NCI-H2196 treated with DMSO at 0.1 percent for 48 hours (cell line): ENCODE measurements around the gene POLR1E.
A peak's percentile ranks its signal among the peaks of the same experiment; 100 is the strongest.
"Not testable (repeated sequence)": the region's sequence is repeated elsewhere in the genome, so short reads cannot be mapped to it uniquely, and the experiment has no call there.

ENCODE experiments used
- DNase-seq: peaks from one replicate; lab custom pipeline; 2025; ENCODE audit not compliant: unreplicated experiment; lab: John Stamatoyannopoulos, UW

POLR1E gene

DNA sequence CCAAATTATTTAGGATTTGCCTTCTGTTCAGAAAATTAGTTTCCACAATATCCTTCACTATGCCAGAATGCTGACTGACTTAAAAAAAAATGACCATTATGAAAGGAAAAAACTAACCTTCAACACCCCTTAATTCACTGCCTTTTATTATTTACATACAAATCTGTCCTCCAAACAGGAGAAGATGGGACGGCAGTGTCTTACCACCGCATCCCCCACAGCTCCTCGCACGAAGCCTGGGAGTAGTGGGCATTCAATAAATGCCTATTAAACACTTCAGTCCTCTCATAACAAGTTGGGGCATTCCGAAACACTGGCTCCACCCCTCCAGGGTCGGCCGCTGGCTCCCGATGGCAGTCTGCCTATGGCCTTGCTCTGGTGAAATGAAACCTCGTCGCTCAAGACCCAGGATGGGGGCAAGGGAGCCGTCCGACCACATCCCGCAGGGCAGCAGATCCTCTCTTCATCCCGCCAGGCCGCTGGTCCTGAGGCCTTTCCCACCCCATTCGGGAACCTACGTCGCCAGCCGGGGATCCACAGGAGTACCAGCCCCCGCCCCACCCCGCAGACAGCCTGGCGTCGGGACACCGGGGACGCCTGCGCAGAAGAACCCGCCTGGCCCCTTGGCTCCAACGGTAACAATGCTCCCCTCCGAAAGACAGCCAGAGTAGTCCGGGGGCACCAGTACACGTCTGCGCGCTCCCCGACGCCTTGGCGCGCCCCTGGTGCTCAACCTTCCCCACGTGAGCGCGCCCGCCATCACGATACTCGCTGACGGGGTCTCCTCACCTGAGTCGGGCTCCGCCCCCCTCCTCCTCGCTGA lies 21.1 kb upstream of the POLR1E start:
- peak; percentile 90 for DNase-seq

DNA sequence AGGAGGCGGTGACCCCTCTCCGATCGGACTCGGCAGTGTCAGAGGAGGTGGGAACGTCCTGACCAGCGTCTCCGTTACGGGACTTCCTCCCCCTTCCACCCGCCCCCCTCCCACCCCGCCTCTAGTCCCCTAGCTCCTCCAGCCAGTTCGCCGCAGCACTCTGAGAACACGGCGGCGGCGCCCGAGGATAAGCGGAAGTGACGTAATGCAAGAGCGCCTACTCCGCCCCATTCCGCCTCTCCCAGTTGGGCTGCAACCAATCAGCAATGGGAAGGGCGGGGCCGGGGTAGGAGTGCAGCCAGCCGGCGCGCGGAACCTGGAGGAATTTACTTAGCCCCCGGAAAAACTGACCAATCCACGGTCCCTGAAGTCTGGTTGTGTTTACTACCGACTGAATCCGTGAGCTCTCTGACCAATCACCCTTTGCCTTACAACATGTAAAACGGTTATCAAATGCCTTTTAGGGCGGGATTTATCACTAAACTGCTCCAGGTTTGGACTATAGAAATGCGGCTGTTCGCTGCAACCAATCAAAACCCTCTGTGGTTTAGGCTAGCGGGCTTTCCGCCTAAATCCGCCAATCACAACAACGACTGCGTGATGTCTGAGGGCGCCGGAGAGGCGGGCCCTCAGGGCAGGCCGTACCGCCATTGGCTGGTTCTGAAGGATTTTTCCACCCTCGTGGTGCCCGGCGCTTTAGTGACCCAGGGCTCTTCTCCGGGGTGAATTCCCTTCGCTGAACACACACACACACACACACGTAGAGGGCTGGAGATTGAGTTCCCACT lies 20.3 kb upstream of the POLR1E start, which contains the start of gene ZBTB5:
ZBTB5 (minus strand) TSS at position 202 of the 788 bp plus-strand sequence. CDS start 22,899 bp downstream, outside the sequence.
- DNase-seq = peak; percentile 100

DNA sequence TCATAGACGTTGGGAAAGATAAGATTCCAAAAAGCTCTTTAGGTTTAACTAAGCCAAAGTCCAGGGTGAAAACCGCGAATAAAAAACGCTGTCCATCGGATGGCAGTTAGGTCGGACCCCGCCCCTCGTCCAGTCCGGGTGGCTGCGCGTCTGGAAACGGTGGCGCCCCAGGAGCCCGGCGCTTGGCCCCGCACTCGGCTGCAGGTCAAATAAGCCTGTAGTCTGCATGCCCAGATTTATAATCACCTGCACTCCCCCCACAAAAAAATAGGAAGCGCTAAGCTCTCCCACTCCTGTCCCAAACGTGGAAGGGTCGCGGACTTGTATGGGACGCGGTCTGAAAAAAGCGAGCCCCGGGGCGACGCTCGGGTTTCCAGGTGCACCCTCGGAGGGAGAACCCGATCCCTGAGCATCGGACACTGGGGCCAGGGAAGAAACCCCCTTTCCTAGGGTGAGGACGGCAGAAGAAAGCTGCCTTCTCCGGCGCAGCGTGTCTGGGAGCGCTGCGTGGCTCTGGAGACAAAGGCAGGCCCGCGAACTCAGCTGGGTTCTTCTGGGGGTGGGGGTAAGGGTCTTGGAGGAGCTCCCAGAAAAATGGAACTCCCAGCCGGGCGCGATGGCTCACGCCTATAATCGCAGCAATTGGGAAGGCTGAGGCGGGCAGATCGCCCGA lies 19.6 kb upstream of the POLR1E start:
- peak; percentile 69 for DNase-seq

DNA sequence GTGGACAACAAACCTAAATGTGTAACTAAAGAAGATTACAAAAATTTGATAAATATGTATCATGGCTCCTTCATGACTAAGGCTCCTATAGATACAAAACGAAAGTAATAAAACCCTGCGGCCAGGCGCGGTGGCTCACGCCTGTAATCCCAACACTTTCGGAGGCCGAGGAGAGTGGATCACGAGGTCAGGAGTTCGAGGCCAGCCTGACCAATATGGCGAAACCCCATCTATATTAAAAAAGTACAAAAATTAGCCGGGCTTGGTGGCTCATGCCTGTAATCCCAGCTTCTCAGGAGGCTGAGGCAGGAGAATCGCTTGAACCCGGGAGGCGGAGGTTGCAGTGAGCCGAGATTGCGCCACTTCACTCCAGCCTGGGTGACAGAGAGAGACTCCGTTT lies 18.2 kb upstream of the POLR1E start:
- DNase-seq = not testable (repeated sequence)

DNA sequence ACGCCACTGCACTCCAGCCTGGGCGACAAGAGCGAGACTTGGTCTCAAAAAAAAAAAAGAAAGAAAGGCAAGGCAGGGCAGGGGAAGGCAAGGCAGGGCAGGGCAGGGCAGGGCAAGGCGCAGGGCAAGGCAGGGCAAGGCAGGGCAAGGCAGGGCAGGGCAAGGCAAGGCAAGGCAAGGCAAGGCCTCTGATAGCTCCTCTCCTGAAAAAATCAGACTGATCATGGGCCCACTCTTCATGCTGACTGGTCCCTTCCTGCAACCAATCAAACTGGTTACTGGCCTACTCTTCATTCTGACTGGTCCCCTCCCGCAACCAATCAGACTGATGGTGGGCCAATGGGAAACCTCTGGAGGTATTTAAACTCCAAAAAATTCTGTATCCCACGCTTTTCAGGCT lies 17.1 kb upstream of the POLR1E start:
- no peak for DNase-seq

DNA sequence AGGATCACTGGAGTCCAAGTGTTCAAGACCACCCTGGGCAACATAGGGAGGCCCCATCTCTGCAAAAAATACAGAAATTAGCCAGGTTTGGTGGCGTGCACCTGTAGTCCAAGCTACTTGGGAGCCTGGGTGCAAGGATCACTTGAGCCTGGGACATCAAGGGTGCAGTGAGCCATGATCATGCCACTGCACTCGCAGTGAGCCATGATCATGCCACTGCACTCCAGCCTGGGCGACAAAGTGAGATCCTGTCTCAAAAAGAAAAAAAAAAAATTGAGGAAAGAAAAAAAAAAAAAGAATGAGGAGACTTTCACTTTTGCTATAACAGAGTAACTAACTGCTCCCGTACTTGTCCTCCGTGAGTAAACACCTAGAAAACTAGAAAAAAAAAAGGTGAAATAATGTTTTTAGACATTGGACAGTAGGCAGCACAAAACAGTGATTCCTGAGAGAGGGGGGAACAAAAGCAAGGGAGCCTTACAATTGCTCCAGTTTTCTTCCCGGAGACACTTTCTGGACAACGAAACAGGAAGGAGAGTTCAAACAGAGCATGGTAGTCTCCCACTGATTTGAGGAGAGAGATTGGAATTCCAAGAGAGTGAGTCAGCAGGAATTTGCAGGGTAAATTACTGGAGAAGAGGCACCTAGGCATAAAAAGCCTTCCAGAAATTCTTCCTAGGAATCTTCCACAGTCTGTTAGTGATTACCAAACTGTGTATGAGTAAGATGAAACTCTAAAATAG lies 13.6 kb upstream of the POLR1E start:
- DNase-seq = no peak

DNA sequence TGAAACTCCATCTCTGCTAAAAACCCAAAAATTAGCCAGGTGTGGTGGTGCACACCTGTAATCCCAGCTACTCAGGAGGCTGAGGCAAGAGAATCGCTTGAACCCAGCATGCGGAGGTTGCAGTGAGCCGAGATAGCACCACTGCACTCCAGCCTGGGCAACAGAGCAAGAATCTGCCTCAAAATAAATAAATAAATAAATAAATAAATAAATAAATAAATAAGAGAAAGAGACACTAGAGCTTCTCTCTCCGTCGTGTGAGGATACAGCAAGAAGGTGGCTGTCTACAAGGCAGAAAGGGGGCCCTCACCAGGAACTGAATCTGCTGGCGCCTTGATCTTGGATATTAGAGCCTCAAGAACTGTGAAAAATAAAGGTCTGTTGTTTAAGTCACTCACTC lies 11.8 kb upstream of the POLR1E start:
- not testable (repeated sequence) for DNase-seq

DNA sequence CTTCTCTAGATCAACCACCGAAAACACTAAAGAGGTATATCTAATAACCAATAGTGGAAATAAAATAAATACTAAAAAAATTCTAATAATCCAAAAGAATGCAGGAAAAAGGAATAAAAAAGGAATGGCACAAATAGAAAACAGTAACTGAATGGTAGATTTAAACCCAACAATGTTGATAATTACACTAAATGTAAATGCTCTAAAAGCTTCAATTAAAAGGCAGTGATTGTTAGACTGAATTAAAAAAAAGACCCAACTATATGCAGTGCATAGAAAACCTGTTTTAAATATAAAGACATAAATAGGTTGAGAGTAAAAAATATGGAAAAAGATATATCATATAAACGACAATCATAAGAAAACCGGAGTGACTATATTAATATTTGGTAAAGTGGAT lies 11.3 kb upstream of the POLR1E start:
- DNase-seq = no peak

DNA sequence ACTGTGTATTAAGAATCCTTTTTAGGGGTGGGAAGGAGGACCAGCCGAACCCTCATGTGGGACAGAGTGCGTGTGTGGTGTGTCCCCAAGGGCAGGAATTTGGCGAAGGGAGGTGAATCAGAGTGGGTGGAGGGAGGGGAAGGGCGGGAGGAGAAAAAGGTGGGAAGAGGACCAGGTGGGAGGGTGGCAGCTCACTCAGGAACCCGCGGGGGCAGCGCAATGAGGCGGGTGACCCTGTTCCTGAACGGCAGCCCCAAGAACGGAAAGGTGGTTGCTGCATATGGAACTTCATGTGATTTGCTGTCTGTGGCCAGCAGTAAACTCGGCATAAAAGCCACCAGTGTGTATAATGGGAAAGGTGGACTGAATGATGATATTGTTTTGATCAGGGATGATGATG lies 8.8 kb upstream of the POLR1E start:
- DNase-seq = no peak

DNA sequence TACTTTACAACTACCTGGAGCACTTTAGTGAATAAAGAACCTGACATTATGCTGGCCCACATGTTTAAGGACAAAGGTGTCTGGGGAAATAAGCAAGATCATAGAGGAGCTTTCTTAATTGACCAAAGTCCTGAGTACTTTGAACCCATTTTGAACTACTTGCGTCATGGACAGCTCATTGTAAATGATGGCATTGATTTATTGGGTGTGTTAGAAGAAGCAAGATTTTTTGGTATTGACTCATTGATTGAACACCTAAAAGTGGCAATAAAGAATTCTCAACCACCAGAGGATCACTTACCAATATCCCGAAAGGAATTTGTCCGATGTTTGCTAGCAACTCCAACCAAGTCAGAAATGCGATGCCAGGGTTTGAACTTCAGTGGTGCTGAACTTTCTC lies 8.3 kb upstream of the POLR1E start:
- DNase-seq = not testable (repeated sequence)

DNA sequence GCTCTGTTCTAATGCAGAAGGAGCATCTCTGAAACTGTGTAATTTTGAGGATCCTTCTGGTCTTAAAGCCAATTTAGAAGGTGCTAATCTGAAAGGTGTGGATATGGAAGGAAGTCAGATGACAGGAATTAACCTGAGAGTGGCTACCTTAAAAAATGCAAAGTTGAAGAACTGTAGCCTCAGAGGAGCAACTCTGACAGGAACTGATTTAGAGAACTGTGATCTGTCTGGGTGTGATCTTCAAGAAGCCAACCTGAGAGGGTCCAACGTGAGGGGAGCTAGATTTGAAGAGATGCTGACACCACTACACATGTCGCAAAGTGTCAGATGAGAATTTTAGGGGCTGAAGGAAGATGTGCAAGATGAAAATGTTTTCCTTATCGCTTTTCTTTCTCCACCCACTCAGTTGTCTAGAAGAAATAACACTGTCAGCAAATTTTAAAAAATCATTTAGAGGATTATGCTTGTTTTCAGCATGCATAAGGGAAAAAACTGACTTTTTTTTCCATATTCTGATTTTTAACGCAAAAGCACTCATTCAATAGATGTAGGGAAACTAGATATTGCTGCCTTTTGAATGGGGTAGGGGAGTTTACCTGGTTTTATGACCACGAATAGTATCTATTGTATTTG lies 7.6 kb upstream of the POLR1E start:
- DNase-seq = not testable (repeated sequence)

DNA sequence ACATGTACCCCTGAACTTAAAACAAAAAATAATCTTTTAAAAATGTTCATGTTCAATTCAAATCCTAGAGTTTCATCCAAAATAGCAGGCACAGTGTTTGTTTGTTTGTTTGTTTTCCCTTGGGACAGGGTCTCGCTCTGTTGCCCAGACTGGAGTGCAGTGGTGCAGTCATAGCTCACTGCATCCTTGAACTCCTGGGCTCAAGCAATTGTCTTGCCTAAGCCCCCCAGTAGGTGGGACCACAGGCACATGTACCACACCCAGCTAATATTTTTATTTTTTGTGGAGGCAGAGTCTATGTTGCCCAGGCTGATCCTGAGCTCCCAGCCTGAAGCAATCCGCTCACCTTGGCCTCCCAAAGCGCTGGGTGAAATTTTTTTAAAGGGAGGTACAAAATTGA lies 5.0 kb upstream of the POLR1E start:
- DNase-seq = no peak

DNA sequence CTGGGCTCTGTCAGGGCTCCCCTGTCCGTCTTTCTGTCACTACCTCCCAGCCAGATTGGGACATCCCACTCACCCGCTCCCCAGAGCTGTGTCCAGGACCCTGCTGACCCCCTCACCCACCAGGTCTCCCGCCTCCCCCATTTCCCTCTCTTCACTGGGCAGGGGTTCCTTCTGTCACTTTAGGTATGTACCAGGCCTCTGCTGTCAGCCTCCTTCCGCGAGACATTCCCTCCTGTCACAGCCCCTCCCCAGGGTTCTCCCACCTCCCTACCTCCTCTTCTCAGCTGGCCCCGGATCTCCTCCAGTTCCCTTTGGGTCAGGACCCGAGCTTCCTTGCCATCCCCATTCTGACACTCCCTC lies 488 bp downstream of the POLR1E start:
- no peak for DNase-seq

DNA sequence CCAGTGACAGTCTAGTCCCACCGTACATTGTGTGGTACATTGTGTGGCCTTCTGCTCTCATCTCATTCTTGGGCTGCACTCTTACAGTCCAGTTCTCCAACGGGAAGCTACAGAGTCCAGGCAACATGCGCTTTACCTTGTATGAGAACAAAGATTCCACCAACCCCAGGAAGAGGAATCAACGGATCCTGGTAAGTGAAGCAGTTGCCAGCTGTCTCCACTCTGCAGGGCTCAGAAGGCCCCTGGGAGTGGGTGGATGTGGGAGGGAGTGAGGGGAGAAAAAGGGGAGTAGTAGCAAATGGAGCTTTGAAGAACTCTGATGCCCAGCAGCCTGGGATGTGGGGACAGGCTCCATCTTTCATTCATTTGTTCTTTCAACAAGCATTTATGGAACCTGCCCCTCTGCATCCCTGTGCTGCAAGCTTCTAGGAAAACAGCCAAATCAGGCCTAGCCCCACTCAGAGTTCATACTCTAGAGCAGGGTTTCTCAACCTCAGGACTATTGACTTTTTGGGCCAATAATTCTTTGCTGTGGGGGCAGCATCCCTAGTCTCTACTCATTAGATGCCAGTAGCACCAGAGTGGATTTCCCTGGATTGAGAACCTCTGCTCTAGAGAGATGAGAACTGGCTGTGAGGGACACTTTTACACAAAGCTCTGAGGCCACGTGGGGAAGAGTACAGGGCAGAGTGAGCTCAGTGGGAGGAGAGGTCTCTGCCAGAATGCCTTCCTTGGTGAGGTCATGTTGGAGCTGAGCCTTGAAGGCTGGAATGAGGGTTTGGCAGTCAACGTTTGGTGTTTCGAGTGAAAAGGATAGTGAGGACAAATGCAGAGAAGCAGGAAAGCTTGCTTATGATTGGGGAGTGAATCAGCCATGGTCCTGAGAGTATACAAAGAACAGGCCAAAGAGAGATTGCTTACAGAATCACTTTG lies 1.1 kb downstream of the POLR1E start:
- DNase-seq = no peak

DNA sequence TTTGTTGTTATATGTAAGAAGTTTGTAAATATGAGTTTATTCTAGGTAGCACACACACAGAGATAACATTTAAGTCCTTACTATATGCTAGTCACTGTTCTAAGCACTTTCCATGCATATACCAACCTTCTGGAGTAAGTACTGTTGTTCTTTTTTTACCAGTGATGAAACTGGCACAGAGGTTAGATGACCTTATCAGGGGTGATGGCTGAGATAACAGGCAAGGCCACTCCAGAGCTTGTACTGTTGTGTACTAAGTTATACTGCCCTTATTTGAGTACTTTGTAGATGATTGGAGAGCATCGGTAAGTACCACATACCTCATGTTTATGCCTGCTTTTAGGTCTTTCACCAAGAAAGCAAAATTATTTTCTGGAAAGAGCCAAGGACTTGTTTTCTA lies 6.2 kb downstream of the POLR1E start:
- no peak for DNase-seq

DNA sequence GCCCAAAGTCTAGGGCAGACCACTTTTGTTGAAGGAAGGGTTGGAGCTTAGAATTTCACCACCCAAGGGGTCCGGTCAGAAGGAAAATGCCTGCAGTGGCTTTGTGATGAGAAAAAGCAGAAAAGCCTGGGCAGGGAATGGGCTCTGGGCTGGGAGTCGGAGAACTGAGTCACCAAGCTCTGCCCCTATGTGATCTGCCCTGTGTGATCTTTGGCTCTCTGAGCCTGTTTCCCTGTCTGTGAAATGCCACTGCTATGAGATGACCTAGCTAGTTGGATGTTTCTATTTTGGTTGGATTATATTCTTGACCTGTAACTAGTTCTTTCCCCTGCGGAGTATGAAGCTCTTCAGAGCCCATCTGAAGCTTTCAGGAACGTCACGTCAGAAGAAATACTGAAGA lies 9.8 kb downstream of the POLR1E start:
- no peak for DNase-seq

DNA sequence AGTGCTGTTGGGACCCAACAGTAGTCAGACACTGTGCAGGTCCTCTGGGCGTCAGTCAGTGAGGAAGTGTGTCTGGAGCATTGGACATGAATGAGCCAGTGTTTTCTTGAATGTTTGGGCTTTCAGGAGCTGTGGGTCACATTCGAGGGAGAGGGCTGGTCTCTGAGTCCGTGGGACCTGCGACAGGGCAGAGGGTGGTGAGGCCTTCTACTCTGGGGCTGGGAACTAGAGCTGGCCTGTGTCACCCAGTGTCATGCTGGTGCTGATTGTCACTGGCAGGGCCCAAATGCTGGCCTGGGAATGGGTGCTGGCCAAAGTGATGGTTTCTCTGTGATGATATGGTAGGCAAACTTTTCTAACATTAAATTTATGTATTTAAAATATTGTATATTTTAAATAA lies 10.3 kb downstream of the POLR1E start:
- DNase-seq = no peak

DNA sequence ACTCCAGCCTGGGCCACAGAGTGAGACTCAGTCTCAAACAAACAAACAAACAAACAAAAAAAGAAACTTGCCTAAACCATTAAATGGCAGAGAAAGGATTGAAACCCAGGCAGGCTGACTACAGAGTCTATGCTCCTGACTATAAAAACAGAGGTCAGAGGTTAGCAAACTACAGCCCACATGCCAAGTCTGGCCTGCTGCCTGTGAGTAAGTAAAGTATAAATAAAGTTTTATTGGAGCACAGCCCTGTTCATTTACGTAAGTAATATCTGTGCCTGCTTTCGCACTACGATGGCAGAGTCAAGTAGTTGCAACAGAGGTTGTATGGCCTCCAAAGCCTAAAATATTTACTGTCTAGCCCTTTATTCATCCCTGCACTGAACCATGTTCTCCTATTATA lies 11.6 kb downstream of the POLR1E start:
- DNase-seq = no peak

DNA sequence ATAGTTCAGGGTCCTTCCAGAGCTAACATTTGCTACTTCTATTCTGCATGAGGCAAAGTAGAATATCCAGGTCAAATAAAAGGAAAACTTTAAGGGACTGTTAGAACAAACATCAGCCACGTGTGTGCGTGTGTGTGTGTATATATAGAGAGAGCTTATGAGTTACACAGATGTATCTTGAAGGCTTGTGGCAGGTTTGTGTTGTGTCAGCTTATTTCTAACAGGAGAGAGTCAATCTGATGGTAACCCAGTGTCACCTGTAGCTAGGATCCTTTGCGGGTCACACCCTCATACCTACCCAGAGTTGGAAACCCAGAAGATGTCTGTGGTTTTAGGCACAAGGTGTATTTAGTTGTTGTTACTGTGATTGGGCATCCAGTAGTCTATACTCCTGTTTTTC lies 12.7 kb downstream of the POLR1E start:
- no peak for DNase-seq

DNA sequence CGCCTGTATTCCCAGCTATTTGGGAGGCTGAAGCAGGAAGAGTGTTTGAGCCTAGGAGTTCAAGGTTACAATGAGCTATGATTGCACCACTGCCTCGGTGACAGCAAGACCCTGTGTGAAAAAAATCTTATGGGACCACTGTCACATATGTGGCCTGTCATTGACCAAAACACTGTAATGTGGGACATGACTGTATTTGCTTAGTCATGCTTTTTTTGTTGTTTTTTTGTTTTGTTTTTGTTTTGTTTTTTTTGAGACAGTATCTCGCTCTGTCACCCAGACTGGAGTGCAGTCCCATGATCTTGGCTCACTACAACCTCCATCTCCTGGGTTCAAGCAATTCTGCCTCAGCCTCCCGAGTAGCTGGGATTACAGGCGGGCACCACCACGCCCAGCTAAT lies 13.5 kb downstream of the POLR1E start:
- DNase-seq = no peak
